WTC11 (cell line): Measurements from ENCODE around the gene RXRA. TPM values are rescaled to one million over a fixed set of nuclear protein-coding genes. Genes with fewer than 3 reads are reported as not detected.

Experiments used
- ATAC-seq: fragments of 200-7000 bp; cut with Tn5 transposase; 2 replicates; pipeline ENCODE4 v1.10.0; 2021; ENCODE audit warnings: mild to moderate bottlenecking, moderate library complexity
- CTCF ChIA-PET: fragments of 300-600 bp; sonication (Branson Sonifier 250); formaldehyde crosslinking; loops from one replicate; lab custom pipeline; 2021; ENCODE audit warnings: antibody characterized with exemption; lab: Charles Lee
- POLR2A ChIA-PET: fragments of 350-600 bp; sonication (Branson Sonifier 250); formaldehyde crosslinking; loops from one replicate; lab custom pipeline; 2021; ENCODE audit warnings: antibody characterized with exemption; lab: Charles Lee
- DNase-seq: peaks from one replicate; pipeline ENCODE4 v3.0.0; 2021; ENCODE audit warnings: low spot score
- H3K27ac Mint-ChIP-seq: 2 replicates; pipeline ENCODE4 v1.8.0; 2021; ENCODE audit warnings: mixed read lengths
- H3K27me3 Mint-ChIP-seq: 2 replicates; pipeline ENCODE4 v1.8.0; 2021; ENCODE audit warnings: low read depth, mild to moderate bottlenecking, moderate library complexity, mixed read lengths
- H3K36me3 Mint-ChIP-seq: 2 replicates; pipeline ENCODE4 v1.8.0; 2021; ENCODE audit warnings: mixed read lengths
- H3K4me1 Mint-ChIP-seq: 2 replicates; pipeline ENCODE4 v1.8.0; 2022; ENCODE audit warnings: mixed read lengths
- H3K4me3 Mint-ChIP-seq: 2 replicates; pipeline ENCODE4 v1.8.0; 2021; ENCODE audit warnings: mild to moderate bottlenecking, moderate library complexity, mixed read lengths
- H3K9me3 Mint-ChIP-seq: 2 replicates; pipeline ENCODE4 v1.8.0; 2021; ENCODE audit warnings: mixed read lengths
- CBFB ChIP-seq: sonication (generic); formaldehyde crosslinking; IDR thresholded peaks from 2 replicates; pipeline ENCODE4 v1.8.1; 2022; ENCODE audit warnings: mild to moderate bottlenecking, low read depth, missing genetic modification reagents
- CREM ChIP-seq: sonication (generic); formaldehyde crosslinking; IDR thresholded peaks from 2 replicates; pipeline ENCODE4 v1.8.1; 2022; ENCODE audit warnings: mild to moderate bottlenecking, missing genetic modification reagents, moderate library complexity
- E2F5 ChIP-seq: sonication (generic); formaldehyde crosslinking; IDR thresholded peaks from 2 replicates; pipeline ENCODE4 v1.8.1; 2022; ENCODE audit warnings: mild to moderate bottlenecking, moderate library complexity, missing genetic modification reagents
- EMX1 ChIP-seq: fragments of 250-450 bp; sonication (Bioruptor Pico); IDR thresholded peaks from 2 replicates; pipeline ENCODE4 v1.8.0; 2021; ENCODE audit warnings: mild to moderate bottlenecking
- JAZF1 ChIP-seq: fragments of 250-450 bp; sonication (Bioruptor Pico); IDR thresholded peaks from 2 replicates; pipeline ENCODE4 v1.9.0; 2021; ENCODE audit warnings: moderate library complexity, mild to moderate bottlenecking, inconsistent platforms
- MAX ChIP-seq: sonication (generic); formaldehyde crosslinking; IDR thresholded peaks from 2 replicates; pipeline ENCODE4 v1.8.0; 2022; ENCODE audit warnings: mild to moderate bottlenecking, missing genetic modification reagents
- MLX ChIP-seq: sonication (generic); formaldehyde crosslinking; IDR thresholded peaks from 2 replicates; pipeline ENCODE4 v1.8.1; 2023; ENCODE audit warnings: mild to moderate bottlenecking, missing genetic modification reagents, moderate library complexity
- NFYB ChIP-seq: sonication (generic); formaldehyde crosslinking; conservative IDR thresholded peaks from 2 replicates; pipeline ENCODE4 v1.8.0; 2022; ENCODE audit warnings: low read depth, missing genetic modification reagents
- NR3C1 ChIP-seq: sonication (generic); formaldehyde crosslinking; conservative IDR thresholded peaks from 2 replicates; pipeline ENCODE4 v1.8.1; 2023; ENCODE audit warnings: low read depth, mild to moderate bottlenecking, missing genetic modification reagents
- OVOL2 ChIP-seq: fragments of 250-450 bp; sonication (Bioruptor Pico); IDR thresholded peaks from 2 replicates; pipeline ENCODE4 v1.9.0; 2021; ENCODE audit warnings: mild to moderate bottlenecking, borderline replicate concordance
- PRDM15 ChIP-seq: sonication (generic); formaldehyde crosslinking; IDR thresholded peaks from 2 replicates; pipeline ENCODE4 v1.8.0; 2022; ENCODE audit warnings: missing genetic modification reagents
- SOX15 ChIP-seq: fragments of 250-450 bp; sonication (Bioruptor Pico); IDR thresholded peaks from 2 replicates; pipeline ENCODE4 v1.9.0; 2021; ENCODE audit warnings: mild to moderate bottlenecking
- SP1 ChIP-seq: sonication (generic); formaldehyde crosslinking; conservative IDR thresholded peaks from 2 replicates; pipeline ENCODE4 v1.8.1; 2022; ENCODE audit warnings: missing genetic modification reagents
- TCF7 ChIP-seq: sonication (generic); formaldehyde crosslinking; IDR thresholded peaks from 2 replicates; pipeline ENCODE4 v1.8.0; 2022; ENCODE audit warnings: mild to moderate bottlenecking, low read depth, missing genetic modification reagents, moderate library complexity
- TEAD1 ChIP-seq: sonication (generic); formaldehyde crosslinking; IDR thresholded peaks from 2 replicates; pipeline ENCODE4 v1.8.0; 2022; ENCODE audit warnings: mild to moderate bottlenecking, missing genetic modification reagents
- ZNF317 ChIP-seq: sonication (generic); formaldehyde crosslinking; IDR thresholded peaks from 2 replicates; pipeline ENCODE4 v1.8.1; 2023; ENCODE audit warnings: low read depth, mild to moderate bottlenecking, moderate library complexity, missing genetic modification reagents, borderline replicate concordance
- ZNF425 ChIP-seq: fragments of 250-450 bp; sonication (Bioruptor Pico); conservative IDR thresholded peaks from 2 replicates; pipeline ENCODE4 v1.9.0; 2021; ENCODE audit warnings: mild to moderate bottlenecking
- total RNA-seq: library from RNA; stranded (reverse); gene quantifications from 3 replicates; pipeline ENCODE4 v1.2.3, GENCODE V29; 2021
- TF ChIP-seq, protein P1 (sequence below): fragments of 250-450 bp; sonication (Bioruptor Pico); IDR thresholded peaks from 2 replicates; pipeline ENCODE4 v1.8.0; 2021; ENCODE audit warnings: mild to moderate bottlenecking
- TF ChIP-seq, protein P2 (sequence below): fragments of 250-450 bp; sonication (Bioruptor Pico); IDR thresholded peaks from 2 replicates; pipeline ENCODE4 v1.9.0; 2021; ENCODE audit warnings: mild to moderate bottlenecking
- TF ChIP-seq, protein P3 (sequence below): sonication (generic); formaldehyde crosslinking; IDR thresholded peaks from 2 replicates; pipeline ENCODE4 v1.8.0; 2022; ENCODE audit warnings: mild to moderate bottlenecking, missing genetic modification reagents

The RXRA gene
- total RNA-seq, 1 experiment from 2014 or later, result 27.5 TPM

DNA sequence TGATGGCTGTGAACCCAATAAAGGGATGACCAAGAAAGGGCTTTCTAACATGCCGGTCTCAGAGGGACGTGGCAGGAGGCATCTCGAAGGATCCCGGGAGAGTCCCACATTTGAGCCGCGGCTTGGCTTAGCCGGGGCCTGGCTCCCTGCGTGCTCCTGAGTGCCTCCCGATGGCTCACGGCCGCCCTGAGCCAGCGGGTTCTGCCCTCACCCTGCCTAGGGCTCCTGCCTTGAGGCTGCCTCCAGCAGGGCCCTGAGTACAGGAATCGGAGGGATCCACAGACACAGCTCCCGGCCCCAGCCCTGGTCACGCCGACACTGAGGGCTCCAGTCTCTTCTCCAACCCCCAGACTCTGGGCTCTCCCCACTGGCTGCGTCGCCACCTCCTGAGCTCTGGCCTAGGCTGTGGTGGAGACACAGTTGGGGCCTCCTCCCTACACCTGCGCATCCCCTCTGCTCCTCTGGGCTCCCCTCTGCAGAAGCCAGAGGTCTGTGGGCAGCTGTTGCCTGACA, 44.1 kb upstream of the RXRA start:
- TF ChIP-seq ZNF317 (CRISPR knock-in tag) (no peak), CBFB (CRISPR knock-in tag) (no peak), SOX15 (no peak), ZNF425 (CRISPR knock-in tag) (no peak), NFYB (CRISPR knock-in tag) (no peak), JAZF1 (CRISPR knock-in tag) (no peak), MAX (CRISPR knock-in tag) (no peak)
- TF ChIP-seq, protein P1, sequence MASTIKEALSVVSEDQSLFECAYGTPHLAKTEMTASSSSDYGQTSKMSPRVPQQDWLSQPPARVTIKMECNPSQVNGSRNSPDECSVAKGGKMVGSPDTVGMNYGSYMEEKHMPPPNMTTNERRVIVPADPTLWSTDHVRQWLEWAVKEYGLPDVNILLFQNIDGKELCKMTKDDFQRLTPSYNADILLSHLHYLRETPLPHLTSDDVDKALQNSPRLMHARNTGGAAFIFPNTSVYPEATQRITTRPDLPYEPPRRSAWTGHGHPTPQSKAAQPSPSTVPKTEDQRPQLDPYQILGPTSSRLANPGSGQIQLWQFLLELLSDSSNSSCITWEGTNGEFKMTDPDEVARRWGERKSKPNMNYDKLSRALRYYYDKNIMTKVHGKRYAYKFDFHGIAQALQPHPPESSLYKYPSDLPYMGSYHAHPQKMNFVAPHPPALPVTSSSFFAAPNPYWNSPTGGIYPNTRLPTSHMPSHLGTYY, result no peak
- TF ChIP-seq, protein P2, sequence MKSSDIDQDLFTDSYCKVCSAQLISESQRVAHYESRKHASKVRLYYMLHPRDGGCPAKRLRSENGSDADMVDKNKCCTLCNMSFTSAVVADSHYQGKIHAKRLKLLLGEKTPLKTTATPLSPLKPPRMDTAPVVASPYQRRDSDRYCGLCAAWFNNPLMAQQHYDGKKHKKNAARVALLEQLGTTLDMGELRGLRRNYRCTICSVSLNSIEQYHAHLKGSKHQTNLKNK (CRISPR knock-in tag), result no peak
- TF ChIP-seq, protein P3, sequence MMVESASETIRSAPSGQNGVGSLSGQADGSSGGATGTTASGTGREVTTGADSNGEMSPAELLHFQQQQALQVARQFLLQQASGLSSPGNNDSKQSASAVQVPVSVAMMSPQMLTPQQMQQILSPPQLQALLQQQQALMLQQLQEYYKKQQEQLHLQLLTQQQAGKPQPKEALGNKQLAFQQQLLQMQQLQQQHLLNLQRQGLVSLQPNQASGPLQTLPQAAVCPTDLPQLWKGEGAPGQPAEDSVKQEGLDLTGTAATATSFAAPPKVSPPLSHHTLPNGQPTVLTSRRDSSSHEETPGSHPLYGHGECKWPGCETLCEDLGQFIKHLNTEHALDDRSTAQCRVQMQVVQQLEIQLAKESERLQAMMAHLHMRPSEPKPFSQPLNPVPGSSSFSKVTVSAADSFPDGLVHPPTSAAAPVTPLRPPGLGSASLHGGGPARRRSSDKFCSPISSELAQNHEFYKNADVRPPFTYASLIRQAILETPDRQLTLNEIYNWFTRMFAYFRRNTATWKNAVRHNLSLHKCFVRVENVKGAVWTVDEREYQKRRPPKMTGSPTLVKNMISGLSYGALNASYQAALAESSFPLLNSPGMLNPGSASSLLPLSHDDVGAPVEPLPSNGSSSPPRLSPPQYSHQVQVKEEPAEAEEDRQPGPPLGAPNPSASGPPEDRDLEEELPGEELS (CRISPR knock-in tag), result no peak
- DNase-seq, result no peak
- peaks cover 4% of the 10 kb centered on the region; the same call in 1 of the 2 replicates for H3K4me1 Mint-ChIP-seq
- ATAC-seq, result no peak; the same call in 1 of the 2 replicates
- no peaks in the 10 kb centered on the region for H3K27me3 Mint-ChIP-seq
- ChIA-PET CTCF (interaction anchor here (1.0 to 1.4 kb wide), 3 partner anchors 13 to 119 kb away, joined by 3 read pairs; no protein-coding TSS in a partner anchor), POLR2A (no interaction called here)
- H3K27ac Mint-ChIP-seq, result no peak overlapping the region
- H3K36me3 Mint-ChIP-seq, result no peaks in the 10 kb centered on the region
- H3K4me3 Mint-ChIP-seq, result no peak overlapping the region
- H3K9me3 Mint-ChIP-seq, result no peaks in the 10 kb centered on the region

GRCh38 chr9:134283111-134283515, 43.1 kb upstream of the RXRA start:
- no peak overlapping the region for H3K4me3 Mint-ChIP-seq
- ChIA-PET CTCF (interaction anchor here (0.7 to 1.4 kb wide), 5 partner anchors 11 to 120 kb away, joined by 3 read pairs; no protein-coding TSS in a partner anchor), POLR2A (no interaction called here)
- peaks cover 4% of the 10 kb centered on the region; the same call in 1 of the 2 replicates for H3K4me1 Mint-ChIP-seq
- H3K9me3 Mint-ChIP-seq, result no peaks in the 10 kb centered on the region
- H3K27me3 Mint-ChIP-seq, result no peaks in the 10 kb centered on the region
- H3K27ac Mint-ChIP-seq, result no peak overlapping the region
- no peak for ATAC-seq
- DNase-seq, result no peak
- H3K36me3 Mint-ChIP-seq, result no peaks in the 10 kb centered on the region
- TF ChIP-seq PRDM15 (no peak), OVOL2 (no peak), CREM (CRISPR knock-in tag) (no peak), NFYB (CRISPR knock-in tag) (no peak), MLX (no peak), NR3C1 (CRISPR knock-in tag) (no peak), E2F5 (CRISPR knock-in tag) (no peak), SP1 (CRISPR knock-in tag) (no peak), EMX1 (CRISPR knock-in tag) (no peak), TCF7 (CRISPR knock-in tag) (no peak), TEAD1 (CRISPR knock-in tag) (no peak)
- TF ChIP-seq, protein P1, result no peak
